ENCODE results near the gene ZC3H4. TPM values are rescaled to one million over a fixed set of nuclear protein-coding genes. Genes with fewer than 3 reads are reported as not detected.

Gene ZC3H4
- total RNA-seq, 1 donor from 2014 or later: 43.5 TPM

GRCh38 chr19:47040869-47041268 lies 72.7 kb downstream of the ZC3H4 start:
- Mint-ChIP-seq H3K36me3 (ENCODE audit: low read depth) (no peaks in the 10 kb centered on the region), H3K9me3 (ENCODE audit: low read depth) (no peaks in the 10 kb centered on the region), H3K27ac (ENCODE audit: unreplicated experiment) (no peak overlapping the region), H3K27me3 (ENCODE audit: low read depth) (no peaks in the 10 kb centered on the region), H3K4me3 (ENCODE audit: unreplicated experiment) (no peak overlapping the region), H3K4me1 (ENCODE audit: low read depth) (peaks cover 9% of the 10 kb centered on the region)
- no peak for DNase-seq (ENCODE audit: low spot score)
- TF ChIP-seq CTCF (IDR thresholded peaks at IDR 0.05): no peak

- no peak for TF ChIP-seq CTCF (IDR thresholded peaks at IDR 0.05)
- no peak for DNase-seq (ENCODE audit: low spot score)
- no peak overlapping the region for H3K4me3 Mint-ChIP-seq (ENCODE audit: unreplicated experiment)
- no peak overlapping the region for H3K27ac Mint-ChIP-seq (ENCODE audit: unreplicated experiment)
- no peaks in the 10 kb centered on the region for H3K9me3 Mint-ChIP-seq (ENCODE audit: low read depth)
- H3K27me3 Mint-ChIP-seq (ENCODE audit: low read depth): no peaks in the 10 kb centered on the region
- H3K4me1 Mint-ChIP-seq (ENCODE audit: low read depth): peaks cover 19% of the 10 kb centered on the region
- no peaks in the 10 kb centered on the region for H3K36me3 Mint-ChIP-seq (ENCODE audit: low read depth)
Measured at GRCh38 chr19:47039239-47039874, 74.2 kb downstream of the ZC3H4 start.

- Mint-ChIP-seq H3K27me3 (ENCODE audit: low read depth) (no peaks in the 10 kb centered on the region), H3K4me3 (ENCODE audit: unreplicated experiment) (no peak overlapping the region), H3K27ac (ENCODE audit: unreplicated experiment) (peak overlapping the region; percentile 51), H3K4me1 (ENCODE audit: low read depth) (peaks cover 19% of the 10 kb centered on the region), H3K36me3 (ENCODE audit: low read depth) (no peaks in the 10 kb centered on the region), H3K9me3 (ENCODE audit: low read depth) (no peaks in the 10 kb centered on the region)
- DNase-seq (ENCODE audit: low spot score): no peak
- no peak for TF ChIP-seq CTCF (IDR thresholded peaks at IDR 0.05)
Measured at GRCh38 chr19:47037766-47038165, 75.8 kb downstream of the ZC3H4 start.

GRCh38 chr19:47036097-47036651 lies 77.4 kb downstream of the ZC3H4 start:
- H3K36me3 Mint-ChIP-seq (ENCODE audit: low read depth): no peaks in the 10 kb centered on the region
- TF ChIP-seq CTCF (IDR thresholded peaks at IDR 0.05): peak; percentile 68
- no peak for DNase-seq (ENCODE audit: low spot score)
- H3K9me3 Mint-ChIP-seq (ENCODE audit: low read depth): no peaks in the 10 kb centered on the region
- peak overlapping the region; percentile 90 for H3K4me3 Mint-ChIP-seq (ENCODE audit: unreplicated experiment)
- H3K4me1 Mint-ChIP-seq (ENCODE audit: low read depth): peaks cover 19% of the 10 kb centered on the region
- no peaks in the 10 kb centered on the region for H3K27me3 Mint-ChIP-seq (ENCODE audit: low read depth)
- peak overlapping the region; percentile 84 for H3K27ac Mint-ChIP-seq (ENCODE audit: unreplicated experiment)

GRCh38 chr19:47035127-47036096 lies 78.2 kb downstream of the ZC3H4 start:
- Mint-ChIP-seq H3K27ac (ENCODE audit: unreplicated experiment) (peak overlapping the region; percentile 84), H3K27me3 (ENCODE audit: low read depth) (no peaks in the 10 kb centered on the region), H3K9me3 (ENCODE audit: low read depth) (no peaks in the 10 kb centered on the region), H3K4me3 (ENCODE audit: unreplicated experiment) (peak overlapping the region; percentile 90), H3K36me3 (ENCODE audit: low read depth) (no peaks in the 10 kb centered on the region), H3K4me1 (ENCODE audit: low read depth) (peaks cover 19% of the 10 kb centered on the region)
- no peak for DNase-seq (ENCODE audit: low spot score)
- TF ChIP-seq CTCF (IDR thresholded peaks at IDR 0.05): peak; percentile 95

Data from chondrocyte (in vitro differentiated cells).